Ovary (tissue), 9 donors: ENCODE results near the gene GNPTAB. TPM values are rescaled to one million over a fixed set of nuclear protein-coding genes. Genes with fewer than 3 reads are reported as not detected.

Experiments
- DNase-seq, 5 donors: peaks; one replicate each; pipeline ENCODE4 v3.0.0-alpha.2; 2019 to 2020
- H3K27ac ChIP-seq, 2 donors: fragments of 200-600 bp; one replicate each; pipeline versions ENCODE4 v1.5.1 to v1.8.0; 2019 to 2022
- H3K27me3 ChIP-seq: fragments of 200-600 bp; one replicate; pipeline ENCODE4 v1.8.0; 2022
- H3K36me3 ChIP-seq: fragments of 200-600 bp; sonication (generic); one replicate; pipeline ENCODE4 v1.5.1; 2019
- H3K4me1 ChIP-seq: one replicate; pipeline ENCODE4 v1.8.1; 2013; ENCODE audit warnings: mild to moderate bottlenecking, moderate library complexity; ENCODE audit not compliant: insufficient read depth
- H3K4me3 ChIP-seq: fragments of 200-600 bp; sonication (generic); one replicate; pipeline ENCODE4 v1.5.1; 2017
- H3K9me3 ChIP-seq, 2 donors: fragments of 200-600 bp in 1 of 2; sonication (generic) in 1 of 2; one replicate each; pipeline versions ENCODE4 v1.5.1 to v1.8.1; 2013 to 2019; ENCODE audit warnings: mild to moderate bottlenecking in 1 of 2, moderate library complexity in 1 of 2
- CTCF ChIP-seq, 3 donors: fragments of 450-650 bp in 2 of 3; fragments of 200-600 bp in 1 of 3; IDR thresholded peaks; one replicate each; pipeline versions ENCODE4 v1.5.1 to v1.8.0; 2016 to 2022; ENCODE audit warnings: antibody characterized with exemption in 3 of 3, mild to moderate bottlenecking in 1 of 3
- EP300 ChIP-seq: sonication (generic); formaldehyde crosslinking; IDR thresholded peaks from one replicate; pipeline ENCODE4 v1.6.1; 2017; ENCODE audit warnings: antibody characterized with exemption
- POLR2A ChIP-seq: fragments of 450-650 bp; IDR thresholded peaks from one replicate; pipeline ENCODE4 v1.6.1; 2017; ENCODE audit warnings: antibody characterized with exemption, mild to moderate bottlenecking, moderate library complexity
- WGBS, 3 donors: extraction: QIAGEN DNeasy Blood & Tissue Kit in 1 of 3; methylation state at CpG; one replicate each; pipeline versions ENCODE4 v1.1.5 to v1.1.7; 2013 to 2017; 5-methylcytosine and 5-hydroxymethylcytosine counted together
- intact Hi-C, 4 donors: fragments of 100-400 bp; cut with DNase I; formaldehyde crosslinking; loops; one replicate each; pipeline versions ENCODE4 v1.11.0 to v1.15.1; 2022 to 2023
- polyA plus RNA-seq, 2 donors: library from polyadenylated mRNA; stranded (reverse); fragments of 200-250 nt in 1 of 2; fragments of 350-450 nt in 1 of 2; fragmentation: Illumina TruSeq in 1 of 2; extraction: RNeasy Lipid Tissue Mini Kit (QIAGEN cat#74804) in 1 of 2; gene quantifications; one replicate each; pipeline ENCODE4 v1.2.3, GENCODE V29; 2013 to 2014
- total RNA-seq, 7 donors: library from RNA; depleted of rRNA in 2 of 7; stranded (reverse); fragments of >200 nt in 2 of 7; fragmentation: NEBNext Ultra II Directional in 3 of 7; extraction: Animal tissue kit (Norgen Biotek cat#: 25700) in 3 of 7; gene quantifications; one replicate each; pipeline versions ENCODE4 v1.1.0 to v1.2.4, GENCODE V29; 2016 to 2023
- donor health status: DM: no; HTN: no; CAD: no; lungs with moderate emphysema.
- donor health status: DM: no; HTN: no; CAD: no.
- donor health status: Bipolar disorder and iron deficiency.
- donor health status: DM: yes; HTN: yes; CAD: no.
- donor health status: DM: no; HTN: no; CAD: no.
- donor health status: DM: yes; HTN: yes; CAD: no.

GNPTAB gene
- total and polyA plus RNA-seq, 9 donors, result 7.1 to 24.2 (median 16.6) TPM

- TF ChIP-seq POLR2A, result no peak
- no peak for TF ChIP-seq CTCF (IDR thresholded peaks at IDR 0.05)
- TF ChIP-seq EP300, result no peak
- 65 to 77% (median 70%) methylated on average over 5 of the region's 5 CpGs for WGBS, 3 donors
Measured at GRCh38 chr12:101845137-101845711, 14.5 kb upstream of the GNPTAB start.

GRCh38 chr12:101841069-101841468 is 10.3 kb upstream of the GNPTAB start:
- whole genome bisulfite sequencing, 3 donors, result 76 to 89% (median 88%) methylated on average over 4 of the region's 4 CpGs
- TF ChIP-seq EP300, result no peak
- no peak for TF ChIP-seq CTCF (IDR thresholded peaks at IDR 0.05)
- no peak for TF ChIP-seq POLR2A
- no peaks in the 10 kb centered on the region for H3K4me1 ChIP-seq
- no peaks in the 10 kb centered on the region for H3K27me3 ChIP-seq
- H3K27ac ChIP-seq, result no peak overlapping the region
- H3K9me3 ChIP-seq, result no peaks in the 10 kb centered on the region
- intact Hi-C loops, result loop anchor here in 2 of 4 donors (5.0 kb wide), 2 partner anchors 69 to 424 kb away; no protein-coding TSS in a partner anchor
- DNase-seq, result no peak
- no peak overlapping the region for H3K4me3 ChIP-seq
- no peaks in the 10 kb centered on the region for H3K36me3 ChIP-seq

More at GRCh38 chr12:101845137-101845711, 14.5 kb upstream of the GNPTAB start:
- Histone ChIP-seq H3K27ac (no peak overlapping the region), H3K4me3 (no peak overlapping the region), H3K36me3 (no peaks in the 10 kb centered on the region), H3K4me1 (no peaks in the 10 kb centered on the region), H3K27me3 (no peaks in the 10 kb centered on the region), H3K9me3 (no peaks in the 10 kb centered on the region)
- no peak for DNase-seq
- intact Hi-C loops, result no loop called here

- intact Hi-C loops, result loop anchor here in 3 of 4 donors (5.0 to 10.0 kb wide), 4 partner anchors 62 to 422 kb away; no protein-coding TSS in a partner anchor
- Histone ChIP-seq H3K4me3 (no peak overlapping the region), H3K36me3 (no peaks in the 10 kb centered on the region), H3K9me3 (no peaks in the 10 kb centered on the region), H3K27ac (no peak overlapping the region), H3K27me3 (no peaks in the 10 kb centered on the region), H3K4me1 (no peaks in the 10 kb centered on the region)
- peak; percentile 42 to 71 (median 50) for DNase-seq
- 28 to 32% (median 30%) methylated on average over 6 of the region's 6 CpGs for WGBS, 3 donors
- TF ChIP-seq CTCF (IDR thresholded peaks at IDR 0.05) (peak; percentile 60 to 78 (median 61)), EP300 (no peak), POLR2A (no peak)
Measured at GRCh38 chr12:101839324-101840283, 8.8 kb upstream of the GNPTAB start.

GRCh38 chr12:101838628-101839323 is 8.0 kb upstream of the GNPTAB start:
- intact Hi-C loops, result loop anchor here in 2 of 4 donors (5.0 to 10.0 kb wide), 3 partner anchors 61 to 344 kb away; no protein-coding TSS in a partner anchor
- Histone ChIP-seq H3K27ac (no peak overlapping the region), H3K4me1 (no peaks in the 10 kb centered on the region), H3K36me3 (no peaks in the 10 kb centered on the region), H3K27me3 (no peaks in the 10 kb centered on the region), H3K4me3 (no peak overlapping the region), H3K9me3 (no peaks in the 10 kb centered on the region)
- TF ChIP-seq POLR2A, result no peak
- no peak for TF ChIP-seq EP300
- no peak for TF ChIP-seq CTCF (IDR thresholded peaks at IDR 0.05)
- no peak for DNase-seq
- 72 to 78% (median 73%) methylated on average over 3 of the region's 3 CpGs for WGBS, 3 donors
